Upper lobe of right lung (tissue), 1 donor: ENCODE data around the gene TSSK1B. TPM values are rescaled to one million over a fixed set of nuclear protein-coding genes. Genes with fewer than 3 reads are reported as not detected.

Source experiments
- ATAC-seq: fragments of 200-7000 bp; cut with Tn5 transposase; one replicate; pipeline ENCODE4 v1.9.1; 2020; ENCODE audit warnings: mild to moderate bottlenecking, moderate library complexity
- DNase-seq: peaks from one replicate; pipeline ENCODE4 v3.0.0-alpha.2; 2020
- H3K27ac ChIP-seq: fragments of 200-600 bp; one replicate; pipeline ENCODE4 v1.8.0; 2022
- H3K27me3 ChIP-seq: fragments of 200-600 bp; one replicate; pipeline ENCODE4 v1.8.0; 2022; ENCODE audit warnings: mild to moderate bottlenecking
- H3K36me3 ChIP-seq: fragments of 200-600 bp; one replicate; pipeline ENCODE4 v1.8.0; 2022
- H3K4me1 ChIP-seq: fragments of 200-600 bp; one replicate; pipeline ENCODE4 v1.8.0; 2022
- H3K4me3 ChIP-seq: fragments of 200-600 bp; one replicate; pipeline ENCODE4 v1.8.0; 2022; ENCODE audit warnings: mild to moderate bottlenecking
- H3K9me3 ChIP-seq: fragments of 200-600 bp; one replicate; pipeline ENCODE4 v1.8.0; 2022
- CTCF ChIP-seq: fragments of 200-600 bp; IDR thresholded peaks from one replicate; pipeline ENCODE4 v1.8.0; 2022; ENCODE audit warnings: antibody characterized with exemption
- intact Hi-C: fragments of 100-400 bp; cut with DNase I; formaldehyde crosslinking; loops from one replicate; pipeline ENCODE4 v1.11.0; 2022
- total RNA-seq: library from RNA; stranded (reverse); fragmentation: NEBNext Ultra II Directional; extraction: Animal tissue kit (Norgen Biotek cat#: 25700); gene quantifications from one replicate; pipeline ENCODE4 v1.2.1, GENCODE V29; 2021
- donor health status: DM: no; HTN: yes; CAD: no; lungs with severe emphysema.

Gene TSSK1B
- total RNA-seq, 1 donor from 2014 or later: not detected

GRCh38 chr5:113397046-113397445 is 37.7 kb downstream of the TSSK1B start:
- Histone ChIP-seq H3K36me3 (no peaks in the 10 kb centered on the region), H3K27ac (no peak overlapping the region), H3K4me3 (no peak overlapping the region), H3K4me1 (no peaks in the 10 kb centered on the region), H3K9me3 (no peaks in the 10 kb centered on the region), H3K27me3 (peaks cover 10% of the 10 kb centered on the region)
- intact Hi-C loops: no loop called here
- ATAC-seq (no peak), DNase-seq (no peak)
- TF ChIP-seq CTCF: no peak

- H3K27ac ChIP-seq: no peak overlapping the region
- ATAC-seq: no peak
Measured at GRCh38 chr5:113394658-113395057, 40.1 kb downstream of the TSSK1B start.

GRCh38 chr5:113390224-113390623 is 44.6 kb downstream of the TSSK1B start:
- no peaks in the 10 kb centered on the region for H3K36me3 ChIP-seq
- no peak for TF ChIP-seq CTCF
- H3K4me3 ChIP-seq: no peak overlapping the region
- no peak overlapping the region for H3K27ac ChIP-seq
- H3K4me1 ChIP-seq: no peaks in the 10 kb centered on the region
- intact Hi-C loops: no loop called here
- ATAC-seq: no peak
- peaks cover 5% of the 10 kb centered on the region for H3K27me3 ChIP-seq
- no peaks in the 10 kb centered on the region for H3K9me3 ChIP-seq
- no peak for DNase-seq

More at GRCh38 chr5:113394658-113395057, 40.1 kb downstream of the TSSK1B start:
- Histone ChIP-seq H3K4me3 (no peak overlapping the region), H3K4me1 (no peaks in the 10 kb centered on the region), H3K9me3 (no peaks in the 10 kb centered on the region), H3K27me3 (peaks cover 15% of the 10 kb centered on the region), H3K36me3 (no peaks in the 10 kb centered on the region)
- intact Hi-C loops: no loop called here
- TF ChIP-seq CTCF: no peak
- DNase-seq: no peak

- Histone ChIP-seq H3K9me3 (no peaks in the 10 kb centered on the region), H3K27ac (no peak overlapping the region), H3K4me3 (no peak overlapping the region), H3K4me1 (no peaks in the 10 kb centered on the region), H3K36me3 (no peaks in the 10 kb centered on the region), H3K27me3 (peaks cover 7% of the 10 kb centered on the region)
- DNase-seq (no peak), ATAC-seq (no peak)
- intact Hi-C loops: no loop called here
- no peak for TF ChIP-seq CTCF
Measured at GRCh38 chr5:113389116-113389515, 45.7 kb downstream of the TSSK1B start.

GRCh38 chr5:113387844-113388243 is 46.9 kb downstream of the TSSK1B start:
- intact Hi-C loops: no loop called here
- Histone ChIP-seq H3K36me3 (no peaks in the 10 kb centered on the region), H3K4me1 (no peaks in the 10 kb centered on the region), H3K9me3 (no peaks in the 10 kb centered on the region), H3K4me3 (no peak overlapping the region), H3K27ac (no peak overlapping the region), H3K27me3 (peaks cover 8% of the 10 kb centered on the region)
- TF ChIP-seq CTCF: no peak
- no peak for ATAC-seq
- no peak for DNase-seq

GRCh38 chr5:113384782-113385285 is 50.0 kb downstream of the TSSK1B start:
- H3K36me3 ChIP-seq: no peaks in the 10 kb centered on the region
- no peak for TF ChIP-seq CTCF
- peaks cover 3% of the 10 kb centered on the region for H3K27me3 ChIP-seq
- H3K4me1 ChIP-seq: peaks cover 6% of the 10 kb centered on the region
- ATAC-seq: no peak
- no peak for DNase-seq
- no peak overlapping the region for H3K4me3 ChIP-seq
- intact Hi-C loops: no loop called here
- no peaks in the 10 kb centered on the region for H3K9me3 ChIP-seq
- H3K27ac ChIP-seq: no peak overlapping the region
